SU-DHL-6 (cell line): Measurements from ENCODE around the gene RBM34.
A peak's percentile ranks its signal among the peaks of the same experiment; 100 is the strongest.

Source experiments
- H2AFZ ChIP-seq: fragments of 200-600 bp; sonication (generic); 2 replicates; pipeline ENCODE4 v1.6.1; 2014; ENCODE audit warnings: low read depth, mild to moderate bottlenecking, moderate library complexity, mixed read lengths, antibody characterized with exemption, low read length; ENCODE audit not compliant: severe bottlenecking
- H3F3A ChIP-seq: fragments of 200-600 bp; shearing (Covaris generic); 2 replicates; pipeline ENCODE4 v1.6.0; 2016; ENCODE audit warnings: antibody characterized with exemption, mild to moderate bottlenecking; ENCODE audit not compliant: insufficient read depth
- H3K27ac ChIP-seq: fragments of 200-600 bp; sonication (generic); 2 replicates; pipeline ENCODE4 v1.5.1; 2016; ENCODE audit warnings: low read depth, mild to moderate bottlenecking, low read length, moderate library complexity, mixed read lengths
- H3K27me3 ChIP-seq: fragments of 200-600 bp; sonication (generic), shearing (Covaris generic); 2 replicates; pipeline ENCODE4 v1.6.0; 2014; ENCODE audit warnings: mild to moderate bottlenecking, low read length
- H3K36me3 ChIP-seq: fragments of 200-600 bp; sonication (generic); 2 replicates; pipeline ENCODE4 v1.6.1; 2014; ENCODE audit warnings: mild to moderate bottlenecking, low read length, mixed read lengths
- H3K4me2 ChIP-seq: fragments of 300-600, 200-600 bp; shearing (Covaris generic), sonication (generic); 2 replicates; pipeline ENCODE4 v1.6.0; 2014; ENCODE audit warnings: low read length, low read depth, mild to moderate bottlenecking; ENCODE audit not compliant: poor library complexity, severe bottlenecking
- H3K4me3 ChIP-seq: fragments of 200-600 bp; sonication (generic); 2 replicates; pipeline ENCODE4 v1.5.1; 2014; ENCODE audit warnings: antibody characterized with exemption, low read length, mild to moderate bottlenecking, mixed read lengths; ENCODE audit not compliant: insufficient read depth, poor library complexity, severe bottlenecking
- H3K79me2 ChIP-seq: fragments of 200-600 bp; sonication (generic); 2 replicates; pipeline ENCODE4 v1.6.1; 2014; ENCODE audit warnings: mild to moderate bottlenecking, low read length, moderate library complexity; ENCODE audit not compliant: insufficient read depth
- H3K9ac ChIP-seq: fragments of 200-600 bp; sonication (generic); 2 replicates; pipeline ENCODE4 v1.7.0; 2014; ENCODE audit warnings: mild to moderate bottlenecking, low read length
- H3K9me2 ChIP-seq: fragments of 200-600 bp; sonication (generic); replicated peaks from 2 replicates; pipeline ENCODE4 v1.6.1; 2014; ENCODE audit warnings: low read length; ENCODE audit not compliant: insufficient read depth
- H3K9me3 ChIP-seq: fragments of 200-600 bp; sonication (generic); 2 replicates; pipeline ENCODE4 v1.6.1; 2014; ENCODE audit warnings: low read length, mixed read lengths; ENCODE audit not compliant: insufficient read depth
- H4K20me1 ChIP-seq: fragments of 200-600 bp; sonication (generic); 2 replicates; pipeline ENCODE4 v1.6.1; 2014; ENCODE audit warnings: low read depth, mild to moderate bottlenecking, antibody characterized with exemption, low read length, moderate library complexity, mixed read lengths
- CTCF ChIP-seq: fragments of 200-600 bp; sonication (generic); IDR thresholded peaks from one replicate; pipeline ENCODE4 v1.5.1; 2017; ENCODE audit warnings: antibody characterized with exemption, mild to moderate bottlenecking, low read length, moderate library complexity; ENCODE audit not compliant: insufficient read depth, poor library complexity, severe bottlenecking
- EZH2phosphoT487 ChIP-seq: fragments of 200-600 bp; sonication (generic), shearing (Covaris generic); conservative IDR thresholded peaks from 2 replicates; pipeline ENCODE4 v1.6.1; 2018; ENCODE audit warnings: mild to moderate bottlenecking, antibody characterized with exemption, low read length, moderate library complexity, mixed read lengths

The RBM34 gene

GRCh38 chr1:235160957-235161684, at the start of gene RBM34:
TSS of gene RBM34 (minus strand) at chr1:235161250. CDS start at chr1:235161226, 24 bp downstream.
- no peaks in the 10 kb centered on the region for H3K27me3 ChIP-seq
- no peaks in the 10 kb centered on the region for H3K9me3 ChIP-seq
- H3K4me2 ChIP-seq, result peak within 1 kb of the TSS; percentile 91
- peak within 1 kb of the TSS; percentile 49 for H3K27ac ChIP-seq
- H3K9me2 ChIP-seq, result no peaks in the 10 kb centered on the region
- H3F3A ChIP-seq, result peaks cover 6% of the 10 kb centered on the region; the same call in 1 of the 2 replicates
- H3K9ac ChIP-seq, result peak within 1 kb of the TSS; percentile 82
- H3K4me3 ChIP-seq, result peak within 1 kb of the TSS; percentile 86
- peak within 1 kb of the TSS; percentile 76 for H2AFZ ChIP-seq
- H3K79me2 ChIP-seq, result peaks cover 41% of the 10 kb centered on the region
- peaks cover 8% of the 10 kb centered on the region; the same call in 1 of the 2 replicates for H3K36me3 ChIP-seq
- TF ChIP-seq CTCF (no peak), EZH2phosphoT487 (no peak)
- no peaks in the 10 kb centered on the region; the same call in 1 of the 2 replicates for H4K20me1 ChIP-seq

- peaks cover 7% of the 10 kb centered on the region; the same call in 1 of the 2 replicates for H3K36me3 ChIP-seq
Observed at GRCh38 chr1:235207209-235207565, 46.1 kb upstream of the RBM34 start.

GRCh38 chr1:235206533-235207208, 45.6 kb upstream of the RBM34 start:
- no peak for TF ChIP-seq CTCF
- TF ChIP-seq EZH2phosphoT487, result no peak
- peaks cover 7% of the 10 kb centered on the region; the same call in 1 of the 2 replicates for H3K36me3 ChIP-seq
- H3K4me2 ChIP-seq, result no peak overlapping the region

More at GRCh38 chr1:235207209-235207565, 46.1 kb upstream of the RBM34 start:
- Histone ChIP-seq H3K79me2 (no peaks in the 10 kb centered on the region), H3K9me2 (no peaks in the 10 kb centered on the region), H3K4me2 (peak overlapping the region; percentile 2), H3F3A (peaks cover 20% of the 10 kb centered on the region; the same call in 1 of the 2 replicates), H3K9ac (no peak overlapping the region), H2AFZ (no peak overlapping the region), H3K9me3 (no peaks in the 10 kb centered on the region), H3K4me3 (no peak overlapping the region), H3K27ac (peak overlapping the region; percentile 2; the same call in 1 of the 2 replicates), H3K27me3 (no peaks in the 10 kb centered on the region), H4K20me1 (no peaks in the 10 kb centered on the region)
- TF ChIP-seq CTCF (no peak), EZH2phosphoT487 (no peak)

More at GRCh38 chr1:235206533-235207208, 45.6 kb upstream of the RBM34 start:
- H3K9me2 ChIP-seq, result no peaks in the 10 kb centered on the region
- H3K9ac ChIP-seq, result no peak overlapping the region
- no peaks in the 10 kb centered on the region for H4K20me1 ChIP-seq
- 0 out of 2 replicates have a peak overlapping the region, but pooled peaks have one; percentile 2 for H3K27ac ChIP-seq
- no peaks in the 10 kb centered on the region for H3K27me3 ChIP-seq
- no peaks in the 10 kb centered on the region for H3K79me2 ChIP-seq
- peaks cover 20% of the 10 kb centered on the region; the same call in 1 of the 2 replicates for H3F3A ChIP-seq
- H3K4me3 ChIP-seq, result no peak overlapping the region
- no peaks in the 10 kb centered on the region for H3K9me3 ChIP-seq
- no peak overlapping the region for H2AFZ ChIP-seq
